HEK293 (cell line): ENCODE measurements around the gene SPRED3.
A peak's percentile ranks its signal among the peaks of the same experiment; 100 is the strongest.

Experiments
- CTCF ChIA-PET: fragments of 350-600 bp; formaldehyde crosslinking; extraction: SDS; loops from one replicate; lab custom pipeline; 2021; ENCODE audit warnings: antibody characterized with exemption; lab: Yijun Ruan, JAX
- POLR2A ChIA-PET: fragments of 300-600 bp; formaldehyde crosslinking; extraction: SDS; loops from one replicate; lab custom pipeline; 2020; ENCODE audit warnings: antibody characterized with exemption, inconsistent platforms; lab: Yijun Ruan, JAX
- H3K27ac ChIP-seq: fragments of 200-500 bp; sonication (Bioruptor generic); 2 replicates; pipeline ENCODE4 v1.5.1; 2014; ENCODE audit warnings: low read depth, low read length, control low read depth, inconsistent platforms; ENCODE audit errors: extremely low read depth
- H3K36me3 ChIP-seq, 2 experiments: fragments of 200-500 bp in 1 of 2; sonication (Bioruptor generic) in 1 of 2; 1 replicate in 1 of 2; 2 replicates in 1 of 2; pipeline ENCODE4 v1.5.1; 2014 to 2017; ENCODE audit warnings: inconsistent platforms in 2 of 2, low read length in 2 of 2; ENCODE audit not compliant: control insufficient read depth in 2 of 2, insufficient read depth in 1 of 2
- H3K4me1 ChIP-seq: fragments of 200-500 bp; sonication (Bioruptor generic); 2 replicates; pipeline ENCODE4 v1.5.1; 2014; ENCODE audit warnings: mild to moderate bottlenecking, low read length, inconsistent platforms; ENCODE audit not compliant: control insufficient read depth, insufficient read depth
- H3K4me3 ChIP-seq: 2 replicates; pipeline ENCODE4 v1.5.1; 2011; ENCODE audit warnings: low read depth, mild to moderate bottlenecking, control low read depth, low read length, moderate library complexity
- H3K9me3 ChIP-seq: fragments of 200-500 bp; sonication (Bioruptor generic); 2 replicates; pipeline ENCODE4 v1.5.1; 2014; ENCODE audit warnings: low read depth, low read length, inconsistent platforms; ENCODE audit not compliant: control insufficient read depth, insufficient read depth
- EGR2 ChIP-seq: fragments of 450-650 bp; formaldehyde crosslinking; IDR thresholded peaks from 2 replicates; pipeline ENCODE4 v1.5.1; 2016; ENCODE audit warnings: low read depth, missing biosample characterization, missing genetic modification characterization
- IKZF3 ChIP-seq: fragments of 450-650 bp; IDR thresholded peaks from 2 replicates; pipeline ENCODE4 v1.5.0; 2018; ENCODE audit warnings: missing biosample characterization, mild to moderate bottlenecking, missing genetic modification characterization, moderate library complexity
- MZF1 ChIP-seq: fragments of 450-650 bp; formaldehyde crosslinking; IDR thresholded peaks from 2 replicates; pipeline ENCODE4 v1.5.1; 2017; ENCODE audit warnings: missing biosample characterization, missing genetic modification characterization, borderline replicate concordance
- WT1 ChIP-seq: fragments of 450-650 bp; formaldehyde crosslinking; IDR thresholded peaks from 2 replicates; pipeline ENCODE4 v1.5.1; 2016; ENCODE audit warnings: missing biosample characterization, missing genetic modification characterization
- ZFHX2 ChIP-seq: fragments of 450-650 bp; formaldehyde crosslinking; conservative IDR thresholded peaks from 2 replicates; pipeline ENCODE4 v1.5.1; 2016; ENCODE audit warnings: missing biosample characterization, missing genetic modification characterization
- ZFP37 ChIP-seq: fragments of 450-650 bp; formaldehyde crosslinking; IDR thresholded peaks from 2 replicates; pipeline ENCODE4 v1.5.1; 2016; ENCODE audit warnings: missing biosample characterization, missing genetic modification characterization
- ZNF2 ChIP-seq: fragments of 450-650 bp; formaldehyde crosslinking; IDR thresholded peaks from 2 replicates; pipeline ENCODE4 v1.5.1; 2016; ENCODE audit warnings: missing biosample characterization, missing genetic modification characterization
- ZNF214 ChIP-seq: fragments of 450-650 bp; formaldehyde crosslinking; IDR thresholded peaks from 2 replicates; pipeline ENCODE4 v1.5.1; 2017; ENCODE audit warnings: missing biosample characterization, mild to moderate bottlenecking, missing genetic modification characterization, borderline replicate concordance
- ZNF354C ChIP-seq: fragments of 450-650 bp; formaldehyde crosslinking; IDR thresholded peaks from 2 replicates; pipeline ENCODE4 v1.5.1; 2016; ENCODE audit warnings: missing biosample characterization, missing genetic modification characterization, low read depth, borderline replicate concordance
- ZNF426 ChIP-seq: fragments of 450-650 bp; formaldehyde crosslinking; IDR thresholded peaks from 2 replicates; pipeline ENCODE4 v1.5.1; 2017; ENCODE audit warnings: missing biosample characterization, missing genetic modification characterization, mild to moderate bottlenecking, inconsistent platforms, moderate library complexity
- ZNF792 ChIP-seq: fragments of 450-650 bp; formaldehyde crosslinking; IDR thresholded peaks from 2 replicates; pipeline ENCODE4 v1.5.1; 2016; ENCODE audit warnings: missing biosample characterization, missing genetic modification characterization
- ZNF837 ChIP-seq: fragments of 450-650 bp; formaldehyde crosslinking; IDR thresholded peaks from 2 replicates; pipeline ENCODE4 v1.5.1; 2016; ENCODE audit warnings: missing biosample characterization, missing genetic modification characterization
- ZXDB ChIP-seq: fragments of 450-650 bp; formaldehyde crosslinking; IDR thresholded peaks from 2 replicates; pipeline ENCODE4 v1.5.1; 2016; ENCODE audit warnings: missing biosample characterization, missing genetic modification characterization
- TF ChIP-seq, protein P1 (sequence below): fragments of 450-650 bp; IDR thresholded peaks from 2 replicates; pipeline ENCODE4 v1.5.1; 2018; ENCODE audit warnings: missing biosample characterization, mild to moderate bottlenecking, missing genetic modification characterization
- TF ChIP-seq, protein P2 (sequence below): fragments of 450-650 bp; formaldehyde crosslinking; IDR thresholded peaks from 2 replicates; pipeline ENCODE4 v1.5.1; 2017; ENCODE audit warnings: missing biosample characterization, missing genetic modification characterization
- TF ChIP-seq, protein P3 (sequence below): fragments of 450-650 bp; formaldehyde crosslinking; conservative IDR thresholded peaks from 2 replicates; pipeline ENCODE4 v1.5.1; 2016; ENCODE audit warnings: low read depth, missing biosample characterization, missing genetic modification characterization

SPRED3 gene

DNA sequence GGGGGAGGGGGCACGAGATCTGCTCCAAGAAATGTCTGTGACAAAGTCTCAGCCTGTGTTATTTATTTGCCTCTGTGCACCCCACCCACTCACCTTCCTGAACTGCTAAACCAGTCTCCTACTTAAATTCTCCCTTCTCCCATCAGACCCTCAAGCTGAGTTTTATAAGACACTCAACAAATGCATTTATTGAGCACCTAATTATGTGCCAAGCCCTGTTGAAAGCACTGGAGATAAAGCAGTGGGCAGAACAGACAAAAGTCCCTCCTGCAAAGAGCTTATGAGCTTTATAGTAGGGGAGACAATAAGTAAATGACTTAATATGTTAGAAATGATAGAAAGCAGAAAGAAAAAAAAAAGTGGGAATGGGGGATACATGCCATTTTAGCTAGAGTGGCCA lies 11.0 kb downstream of the SPRED3 start (continued):
- TF ChIP-seq, protein P1, sequence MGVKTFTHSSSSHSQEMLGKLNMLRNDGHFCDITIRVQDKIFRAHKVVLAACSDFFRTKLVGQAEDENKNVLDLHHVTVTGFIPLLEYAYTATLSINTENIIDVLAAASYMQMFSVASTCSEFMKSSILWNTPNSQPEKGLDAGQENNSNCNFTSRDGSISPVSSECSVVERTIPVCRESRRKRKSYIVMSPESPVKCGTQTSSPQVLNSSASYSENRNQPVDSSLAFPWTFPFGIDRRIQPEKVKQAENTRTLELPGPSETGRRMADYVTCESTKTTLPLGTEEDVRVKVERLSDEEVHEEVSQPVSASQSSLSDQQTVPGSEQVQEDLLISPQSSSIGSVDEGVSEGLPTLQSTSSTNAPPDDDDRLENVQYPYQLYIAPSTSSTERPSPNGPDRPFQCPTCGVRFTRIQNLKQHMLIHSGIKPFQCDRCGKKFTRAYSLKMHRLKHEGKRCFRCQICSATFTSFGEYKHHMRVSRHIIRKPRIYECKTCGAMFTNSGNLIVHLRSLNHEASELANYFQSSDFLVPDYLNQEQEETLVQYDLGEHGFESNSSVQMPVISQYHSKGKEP (tag by site-specific recombination): no peak
- no peak for TF ChIP-seq ZXDB (tag by site-specific recombination)
- TF ChIP-seq, protein P2, sequence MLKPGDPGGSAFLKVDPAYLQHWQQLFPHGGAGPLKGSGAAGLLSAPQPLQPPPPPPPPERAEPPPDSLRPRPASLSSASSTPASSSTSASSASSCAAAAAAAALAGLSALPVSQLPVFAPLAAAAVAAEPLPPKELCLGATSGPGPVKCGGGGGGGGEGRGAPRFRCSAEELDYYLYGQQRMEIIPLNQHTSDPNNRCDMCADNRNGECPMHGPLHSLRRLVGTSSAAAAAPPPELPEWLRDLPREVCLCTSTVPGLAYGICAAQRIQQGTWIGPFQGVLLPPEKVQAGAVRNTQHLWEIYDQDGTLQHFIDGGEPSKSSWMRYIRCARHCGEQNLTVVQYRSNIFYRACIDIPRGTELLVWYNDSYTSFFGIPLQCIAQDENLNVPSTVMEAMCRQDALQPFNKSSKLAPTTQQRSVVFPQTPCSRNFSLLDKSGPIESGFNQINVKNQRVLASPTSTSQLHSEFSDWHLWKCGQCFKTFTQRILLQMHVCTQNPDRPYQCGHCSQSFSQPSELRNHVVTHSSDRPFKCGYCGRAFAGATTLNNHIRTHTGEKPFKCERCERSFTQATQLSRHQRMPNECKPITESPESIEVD (tag by site-specific recombination): no peak
- TF ChIP-seq ZFHX2: peak; percentile 48
- TF ChIP-seq ZNF792 (tag by site-specific recombination): no peak
- peak; percentile 31; the same call in 1 of the 2 replicates for TF ChIP-seq EGR2 (tag by site-specific recombination)
- no peak for TF ChIP-seq ZNF354C (tag by site-specific recombination)
- TF ChIP-seq, protein P3, sequence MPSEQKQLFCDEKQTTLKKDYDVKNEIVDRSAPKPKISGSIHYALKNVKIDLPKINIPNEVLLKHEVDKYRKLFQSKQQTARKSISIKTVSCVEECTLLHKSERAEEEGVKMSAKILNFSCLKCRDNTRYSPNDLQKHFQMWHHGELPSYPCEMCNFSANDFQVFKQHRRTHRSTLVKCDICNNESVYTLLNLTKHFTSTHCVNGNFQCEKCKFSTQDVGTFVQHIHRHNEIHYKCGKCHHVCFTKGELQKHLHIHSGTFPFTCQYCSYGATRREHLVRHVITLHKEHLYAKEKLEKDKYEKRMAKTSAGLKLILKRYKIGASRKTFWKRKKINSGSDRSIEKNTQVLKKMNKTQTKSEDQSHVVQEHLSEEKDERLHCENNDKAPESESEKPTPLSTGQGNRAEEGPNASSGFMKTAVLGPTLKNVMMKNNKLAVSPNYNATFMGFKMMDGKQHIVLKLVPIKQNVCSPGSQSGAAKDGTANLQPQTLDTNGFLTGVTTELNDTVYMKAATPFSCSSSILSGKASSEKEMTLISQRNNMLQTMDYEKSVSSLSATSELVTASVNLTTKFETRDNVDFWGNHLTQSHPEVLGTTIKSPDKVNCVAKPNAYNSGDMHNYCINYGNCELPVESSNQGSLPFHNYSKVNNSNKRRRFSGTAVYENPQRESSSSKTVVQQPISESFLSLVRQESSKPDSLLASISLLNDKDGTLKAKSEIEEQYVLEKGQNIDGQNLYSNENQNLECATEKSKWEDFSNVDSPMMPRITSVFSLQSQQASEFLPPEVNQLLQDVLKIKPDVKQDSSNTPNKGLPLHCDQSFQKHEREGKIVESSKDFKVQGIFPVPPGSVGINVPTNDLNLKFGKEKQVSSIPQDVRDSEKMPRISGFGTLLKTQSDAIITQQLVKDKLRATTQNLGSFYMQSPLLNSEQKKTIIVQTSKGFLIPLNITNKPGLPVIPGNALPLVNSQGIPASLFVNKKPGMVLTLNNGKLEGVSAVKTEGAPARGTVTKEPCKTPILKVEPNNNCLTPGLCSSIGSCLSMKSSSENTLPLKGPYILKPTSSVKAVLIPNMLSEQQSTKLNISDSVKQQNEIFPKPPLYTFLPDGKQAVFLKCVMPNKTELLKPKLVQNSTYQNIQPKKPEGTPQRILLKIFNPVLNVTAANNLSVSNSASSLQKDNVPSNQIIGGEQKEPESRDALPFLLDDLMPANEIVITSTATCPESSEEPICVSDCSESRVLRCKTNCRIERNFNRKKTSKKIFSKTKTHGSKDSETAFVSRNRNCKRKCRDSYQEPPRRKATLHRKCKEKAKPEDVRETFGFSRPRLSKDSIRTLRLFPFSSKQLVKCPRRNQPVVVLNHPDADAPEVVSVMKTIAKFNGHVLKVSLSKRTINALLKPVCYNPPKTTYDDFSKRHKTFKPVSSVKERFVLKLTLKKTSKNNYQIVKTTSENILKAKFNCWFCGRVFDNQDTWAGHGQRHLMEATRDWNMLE (tag by site-specific recombination): no peak
- TF ChIP-seq ZNF2: no peak
- no peak for TF ChIP-seq ZNF214 (tag by site-specific recombination)
- no peak for TF ChIP-seq ZFP37 (tag by site-specific recombination)

DNA sequence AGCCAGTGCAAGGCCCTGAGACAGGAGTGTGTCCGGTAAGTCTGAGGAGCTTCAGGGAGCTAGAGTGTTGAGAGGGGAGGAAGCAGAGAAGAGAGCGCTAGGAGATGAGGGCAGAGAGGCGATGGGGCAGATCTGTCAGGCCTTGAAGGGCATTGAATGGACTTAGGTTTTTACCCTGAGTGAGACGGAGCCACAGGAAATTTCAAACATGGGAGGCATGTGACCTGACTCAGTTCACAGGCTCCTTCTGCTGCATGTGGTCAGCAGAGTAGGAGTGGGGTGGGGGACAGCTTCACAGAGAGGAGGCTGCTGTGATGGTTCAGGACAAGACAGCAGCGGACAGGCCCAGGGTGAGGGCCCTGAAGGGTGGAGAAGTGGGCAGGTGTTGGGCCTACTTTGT lies 11.9 kb downstream of the SPRED3 start:
- H3K4me1 ChIP-seq: peaks cover 10% of the 10 kb centered on the region
- no peak overlapping the region for H3K4me3 ChIP-seq
- TF ChIP-seq WT1: no peak
- no peak for TF ChIP-seq ZNF426 (tag by site-specific recombination)
- H3K9me3 ChIP-seq: no peaks in the 10 kb centered on the region
- H3K36me3 ChIP-seq: peaks cover 4 to 5% of the 10 kb centered on the region in 2 experiments; a peak in 2 of 3 replicates
- CTCF ChIA-PET: interaction anchor here (0.6 to 1.2 kb wide), 5 partner anchors 8 to 680 kb away, joined by 3 to 7 read pairs (median 3); partner anchors contain the start of gene CATSPERG
- H3K27ac ChIP-seq: no peak overlapping the region
- POLR2A ChIA-PET: interaction anchor here (1.0 to 1.1 kb wide), 2 partner anchors 9 to 13 kb away, joined by 3 to 4 read pairs; partner anchors contain the start of gene GGN

DNA sequence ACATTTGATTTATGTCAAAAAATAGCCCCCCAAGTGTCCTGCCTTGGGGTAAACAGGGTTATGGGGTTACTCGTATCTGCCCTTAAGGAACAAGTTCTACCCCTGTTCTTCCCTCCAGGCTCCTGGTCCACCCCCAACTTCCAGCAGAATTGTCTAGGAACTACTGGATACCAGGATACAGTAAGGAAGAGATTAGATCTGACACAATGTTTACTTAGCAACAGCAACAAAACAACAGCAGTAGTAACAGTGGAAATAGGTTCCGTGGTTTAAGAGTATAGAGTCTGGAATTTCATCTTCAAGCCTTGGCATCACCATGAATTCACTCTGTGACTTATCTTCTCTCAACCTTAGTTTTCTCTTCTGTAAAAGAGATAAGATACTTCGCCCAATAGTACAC lies 12.7 kb downstream of the SPRED3 start:
- CTCF ChIA-PET: interaction anchor here (0.6 to 4.5 kb wide), 5 partner anchors 234 to 503 kb away, joined by 3 to 77 read pairs (median 6); no protein-coding TSS in a partner anchor
- Histone ChIP-seq H3K4me1 (peaks cover 10% of the 10 kb centered on the region), H3K27ac (no peak overlapping the region), H3K9me3 (no peaks in the 10 kb centered on the region), H3K4me3 (no peak overlapping the region), H3K36me3 (peaks cover 7 to 8% of the 10 kb centered on the region in 2 experiments; a peak in 2 of 3 replicates)
- no peak for TF ChIP-seq MZF1 (tag by site-specific recombination)
- no peak for TF ChIP-seq IKZF3 (tag by site-specific recombination)
- TF ChIP-seq ZNF837 (tag by site-specific recombination): no peak
- POLR2A ChIA-PET: interaction anchor here (1.0 kb wide), 1 partner anchor 14 kb away, joined by 3 read pairs; the partner anchor contains the start of gene GGN
